Ascending aorta (tissue), 2 donors: ENCODE measurements around the gene ANKRD63. TPM values are rescaled to one million over a fixed set of nuclear protein-coding genes. Genes with fewer than 3 reads are reported as not detected.

Source experiments
- DNase-seq, 2 donors: peaks; one replicate each; pipeline ENCODE4 v3.0.0-alpha.2; 2019; ENCODE audit warnings: low spot score in 2 of 2
- H3K27ac ChIP-seq, 2 donors: fragments of 200-600 bp; sonication (generic); one replicate each; pipeline ENCODE4 v1.5.1; 2016 to 2017; ENCODE audit warnings: mild to moderate bottlenecking in 1 of 2
- H3K27me3 ChIP-seq: fragments of 200-600 bp; sonication (generic); one replicate; pipeline ENCODE4 v1.5.1; 2017
- H3K36me3 ChIP-seq, 2 donors: fragments of 200-600 bp; sonication (generic); one replicate each; pipeline ENCODE4 v1.5.1; 2016
- H3K4me1 ChIP-seq, 2 donors: fragments of 200-600 bp; sonication (generic); one replicate each; pipeline ENCODE4 v1.5.1; 2016 to 2017; ENCODE audit warnings: mild to moderate bottlenecking in 1 of 2
- H3K4me3 ChIP-seq, 2 donors: fragments of 200-600 bp; sonication (generic); one replicate each; pipeline ENCODE4 v1.5.1; 2016 to 2017; ENCODE audit warnings: mild to moderate bottlenecking in 1 of 2
- H3K9me3 ChIP-seq, 2 donors: fragments of 200-600 bp; sonication (generic); one replicate each; pipeline ENCODE4 v1.5.1; 2016
- CTCF ChIP-seq, 3 experiments: fragments of 200-600 bp in 2 of 3; fragments of 450-650 bp in 1 of 3; sonication (generic) in 2 of 3; IDR thresholded peaks; one replicate each; pipeline ENCODE4 v1.5.1; 2016 to 2019; ENCODE audit warnings: antibody characterized with exemption in 3 of 3, mild to moderate bottlenecking in 1 of 3, moderate library complexity in 1 of 3
- intact Hi-C: fragments of 100-400 bp; cut with DNase I; formaldehyde crosslinking; loops from one replicate; pipeline ENCODE4 v1.15.1; 2023
- total RNA-seq: library from RNA; depleted of rRNA; stranded (reverse); fragments of >200 nt; gene quantifications from one replicate; pipeline ENCODE4 v1.1.0, GENCODE V29; 2016

The ANKRD63 gene
- total RNA-seq, 1 donor from 2014 or later: not detected

GRCh38 chr15:40270246-40270995, 12.4 kb downstream of the ANKRD63 start:
- Histone ChIP-seq H3K4me3 (no peak overlapping the region), H3K9me3 (no peaks in the 10 kb centered on the region), H3K4me1 (no peaks in the 10 kb centered on the region), H3K27me3 (no peaks in the 10 kb centered on the region), H3K27ac (no peak overlapping the region), H3K36me3 (no peaks in the 10 kb centered on the region)
- no peak for DNase-seq
- no peak for TF ChIP-seq CTCF (IDR thresholded peaks at IDR 0.05)
- intact Hi-C loops: no loop called here

GRCh38 chr15:40269604-40270003, 13.3 kb downstream of the ANKRD63 start:
- Histone ChIP-seq H3K27ac (no peak overlapping the region), H3K9me3 (no peaks in the 10 kb centered on the region), H3K27me3 (no peaks in the 10 kb centered on the region), H3K4me3 (no peak overlapping the region), H3K4me1 (no peaks in the 10 kb centered on the region), H3K36me3 (no peaks in the 10 kb centered on the region)
- intact Hi-C loops: no loop called here
- TF ChIP-seq CTCF (IDR thresholded peaks at IDR 0.05): no peak
- DNase-seq: no peak

GRCh38 chr15:40267670-40268069, 15.2 kb downstream of the ANKRD63 start:
- Histone ChIP-seq H3K27ac (no peak overlapping the region), H3K4me1 (no peaks in the 10 kb centered on the region), H3K27me3 (no peaks in the 10 kb centered on the region), H3K9me3 (no peaks in the 10 kb centered on the region), H3K36me3 (no peaks in the 10 kb centered on the region), H3K4me3 (no peak overlapping the region)
- DNase-seq: no peak
- TF ChIP-seq CTCF (IDR thresholded peaks at IDR 0.05): no peak
- intact Hi-C loops: no loop called here

- DNase-seq: peak; percentile 78 to 82
- no peaks in the 10 kb centered on the region for H3K36me3 ChIP-seq
- H3K4me3 ChIP-seq: no peak overlapping the region
- H3K9me3 ChIP-seq: no peaks in the 10 kb centered on the region
- H3K27me3 ChIP-seq: no peaks in the 10 kb centered on the region
- no peak for TF ChIP-seq CTCF (IDR thresholded peaks at IDR 0.05)
- H3K27ac ChIP-seq: peak overlapping the region in 1 of 2 donors; percentile 51
- intact Hi-C loops: no loop called here
- H3K4me1 ChIP-seq: no peaks in the 10 kb centered on the region
Measured at GRCh38 chr15:40266828-40267304, 16.0 kb downstream of the ANKRD63 start.

- H3K27ac ChIP-seq: no peak overlapping the region
- H3K4me3 ChIP-seq: no peak overlapping the region
- intact Hi-C loops: no loop called here
- no peaks in the 10 kb centered on the region for H3K27me3 ChIP-seq
- no peak for TF ChIP-seq CTCF (IDR thresholded peaks at IDR 0.05)
- no peaks in the 10 kb centered on the region for H3K36me3 ChIP-seq
- DNase-seq: no peak
- H3K4me1 ChIP-seq: no peaks in the 10 kb centered on the region
- no peaks in the 10 kb centered on the region for H3K9me3 ChIP-seq
Measured at GRCh38 chr15:40265875-40266274, 17.0 kb downstream of the ANKRD63 start.
